NCI-H146 (cell line): ENCODE measurements around the gene RYR1.

Experiments
- DNase-seq: peaks from one replicate; lab custom pipeline; 2025; lab: John Stamatoyannopoulos, UW

Gene RYR1

DNA sequence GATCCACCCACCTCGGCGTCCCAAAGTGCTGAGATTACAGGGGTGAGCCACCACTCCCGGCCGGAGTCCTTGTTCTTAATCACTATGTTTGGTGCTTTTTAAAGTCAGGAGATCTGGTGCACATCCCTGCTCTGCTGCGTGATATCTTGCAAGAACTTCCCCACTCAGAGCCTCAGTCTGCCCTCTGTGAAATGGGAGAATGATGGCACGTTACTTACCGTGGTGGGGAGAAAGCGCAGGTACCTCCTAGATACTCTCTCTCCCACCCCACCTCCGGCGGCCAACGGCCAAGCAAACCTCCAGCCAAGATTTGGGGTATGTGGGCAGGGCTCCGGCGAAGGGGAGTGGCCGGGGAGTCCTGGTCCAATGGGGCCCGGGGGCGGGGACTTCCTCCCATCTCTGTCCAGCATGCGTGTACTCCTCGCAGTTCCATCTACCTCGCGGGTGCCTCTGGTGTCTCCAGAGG lies at the start of gene RYR1:
TSS of gene RYR1 (plus strand) at position 424 of the 466 bp plus-strand sequence. CDS start 139 bp downstream, outside the sequence.
- no peak for DNase-seq

DNA sequence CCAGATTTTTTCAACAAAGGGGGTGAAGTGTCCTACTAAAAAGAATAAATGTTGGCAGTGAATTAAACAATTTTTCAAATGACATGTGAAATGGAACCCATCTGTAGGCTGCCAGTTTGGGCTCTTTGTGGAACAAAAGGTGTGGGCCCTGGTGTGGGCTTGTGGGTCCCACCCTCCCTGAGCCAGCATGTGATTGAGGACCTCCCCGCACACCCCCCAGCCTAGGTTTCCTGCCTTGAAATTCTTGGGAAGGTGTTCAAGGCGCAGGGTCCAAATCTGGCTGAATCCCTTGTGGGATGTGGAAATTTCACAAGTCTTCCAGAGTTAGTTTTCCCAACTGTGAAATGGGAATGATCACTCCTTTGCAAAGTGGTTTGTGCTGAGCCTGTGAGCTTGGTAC lies 49.7 kb upstream of the RYR1 start:
- DNase-seq = no peak

DNA sequence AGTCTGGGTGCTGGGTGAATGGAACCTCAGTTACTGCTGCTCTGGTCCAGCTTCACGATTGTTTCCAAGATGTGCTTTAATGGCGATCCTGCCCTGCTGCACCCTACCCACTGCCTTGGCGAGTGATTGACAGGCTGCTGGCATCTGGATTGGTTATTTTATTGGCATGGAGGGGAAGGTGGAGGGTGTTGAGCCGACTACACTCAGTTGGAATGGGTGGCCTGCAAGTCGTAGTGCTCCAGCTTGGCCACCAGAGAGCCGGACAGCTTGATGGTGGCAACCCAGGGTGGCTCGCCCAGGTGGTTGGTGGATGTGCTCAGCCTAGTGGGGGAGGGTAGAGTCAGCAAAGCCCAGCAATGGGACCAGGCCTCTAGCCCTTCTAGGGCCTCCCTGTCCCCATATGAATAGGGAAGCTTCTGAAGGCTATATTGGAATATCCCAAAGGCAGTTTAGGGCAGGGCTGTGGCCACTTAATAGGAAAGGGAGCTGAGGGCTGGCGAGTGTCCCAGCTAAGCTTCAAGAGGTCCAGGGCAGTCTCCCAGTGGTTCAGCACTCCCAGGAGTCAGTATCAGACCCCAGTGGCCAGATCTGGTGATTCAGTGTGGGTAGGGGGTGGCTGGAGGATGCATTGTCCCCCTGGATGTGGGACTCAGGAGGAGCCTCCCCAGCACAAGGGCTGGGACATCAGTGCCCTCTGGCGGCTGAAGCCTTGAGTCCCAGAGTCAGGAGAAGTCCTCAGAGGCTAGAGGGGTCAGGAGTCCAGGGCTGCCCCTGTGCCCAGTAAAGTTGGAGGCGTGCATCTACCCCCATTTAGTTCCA lies 49.1 kb upstream of the RYR1 start:
- no peak for DNase-seq

DNA sequence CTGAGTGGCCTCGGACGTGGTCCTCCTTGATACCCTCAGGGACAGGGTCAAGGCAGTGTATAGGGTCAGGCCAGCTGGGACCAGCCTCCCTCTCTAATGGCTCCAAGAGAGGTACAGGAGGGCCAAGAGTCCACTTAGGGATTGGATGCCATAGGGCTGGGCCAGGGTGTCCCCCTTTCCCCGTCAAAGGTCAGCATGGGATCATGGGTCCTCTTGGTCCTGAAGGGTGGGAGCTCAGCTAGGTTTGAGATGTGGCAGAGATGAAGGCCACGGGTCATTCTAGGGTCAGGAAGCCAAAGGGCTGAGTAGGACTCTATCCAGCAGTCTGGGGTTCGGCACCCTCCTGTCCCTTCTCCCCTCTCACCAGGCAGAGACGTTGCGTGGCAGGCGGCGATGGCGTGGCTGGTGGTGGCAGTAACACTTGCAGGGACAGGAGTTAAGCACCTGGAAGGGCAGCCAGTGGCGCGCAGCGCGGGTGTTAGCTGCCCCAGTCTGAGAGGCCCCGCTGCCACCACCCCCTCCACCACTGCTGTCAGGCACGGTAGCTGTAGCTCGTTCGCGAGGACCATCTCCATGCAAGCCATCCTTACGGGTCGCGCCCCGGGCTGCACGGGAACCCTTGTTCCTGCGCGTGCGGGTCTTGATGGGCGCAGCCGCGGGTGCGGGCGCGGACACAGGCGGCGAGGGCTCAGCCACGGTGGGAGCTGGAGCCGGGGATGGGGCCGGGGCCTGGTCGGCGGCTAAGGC lies 48.3 kb upstream of the RYR1 start:
- DNase-seq = no peak

DNA sequence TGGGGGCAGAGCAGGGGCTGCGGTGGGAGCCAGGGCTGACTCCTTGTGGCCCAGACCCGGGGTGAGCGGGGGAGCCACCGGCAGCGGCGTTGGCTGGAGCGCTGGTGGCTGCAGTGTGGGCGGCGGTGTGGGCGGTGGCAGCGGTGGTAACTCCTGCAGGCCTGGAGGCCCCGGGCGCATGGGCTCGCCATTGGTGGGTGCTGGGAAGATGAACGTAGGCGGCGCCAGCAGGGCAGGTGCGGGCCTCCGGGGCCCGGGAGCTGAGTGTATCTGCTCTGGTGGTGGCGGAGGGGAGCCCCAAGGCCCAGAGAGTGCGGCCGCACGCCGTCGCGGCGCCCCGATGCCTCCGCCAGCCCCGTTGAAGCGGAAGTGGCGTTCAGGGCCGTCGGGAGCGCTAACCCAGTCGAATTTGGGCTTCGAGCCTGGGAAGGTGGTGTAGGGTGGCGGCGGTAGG lies 47.7 kb upstream of the RYR1 start:
- DNase-seq = no peak

DNA sequence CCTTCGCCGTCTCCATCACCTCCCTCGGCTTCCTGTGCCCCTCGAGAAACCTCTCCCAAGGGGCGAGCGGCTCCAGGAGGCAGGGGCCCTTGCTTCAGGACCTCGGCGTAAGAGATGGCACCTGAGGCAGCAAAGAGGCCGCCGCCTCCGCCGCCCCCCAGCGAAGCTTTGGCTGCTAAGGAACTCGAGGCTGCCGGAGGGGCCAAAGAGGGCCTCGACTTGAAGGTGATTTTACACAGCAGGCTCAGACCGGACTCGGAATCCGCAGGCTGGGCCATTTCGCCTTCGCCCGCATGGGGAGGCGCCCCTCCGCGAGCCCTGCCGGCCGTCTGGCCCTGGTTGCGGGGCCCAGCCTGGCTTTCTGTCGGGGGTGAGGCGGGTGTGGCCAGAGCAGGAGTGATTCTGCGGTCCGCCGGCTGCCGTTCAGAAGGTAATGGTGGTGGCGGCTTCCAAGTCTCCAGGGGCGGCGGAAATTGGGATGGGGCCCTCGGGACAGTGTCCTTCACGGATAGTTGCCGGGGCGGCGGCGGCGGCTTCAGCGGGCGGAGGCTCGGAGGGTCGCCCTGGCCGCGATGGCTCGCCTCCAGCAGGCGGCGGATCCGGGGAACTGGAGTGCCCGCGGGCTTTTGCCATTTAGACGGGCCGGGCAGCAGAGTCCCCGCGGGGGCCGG lies 47.1 kb upstream of the RYR1 start:
- DNase-seq = no peak

DNA sequence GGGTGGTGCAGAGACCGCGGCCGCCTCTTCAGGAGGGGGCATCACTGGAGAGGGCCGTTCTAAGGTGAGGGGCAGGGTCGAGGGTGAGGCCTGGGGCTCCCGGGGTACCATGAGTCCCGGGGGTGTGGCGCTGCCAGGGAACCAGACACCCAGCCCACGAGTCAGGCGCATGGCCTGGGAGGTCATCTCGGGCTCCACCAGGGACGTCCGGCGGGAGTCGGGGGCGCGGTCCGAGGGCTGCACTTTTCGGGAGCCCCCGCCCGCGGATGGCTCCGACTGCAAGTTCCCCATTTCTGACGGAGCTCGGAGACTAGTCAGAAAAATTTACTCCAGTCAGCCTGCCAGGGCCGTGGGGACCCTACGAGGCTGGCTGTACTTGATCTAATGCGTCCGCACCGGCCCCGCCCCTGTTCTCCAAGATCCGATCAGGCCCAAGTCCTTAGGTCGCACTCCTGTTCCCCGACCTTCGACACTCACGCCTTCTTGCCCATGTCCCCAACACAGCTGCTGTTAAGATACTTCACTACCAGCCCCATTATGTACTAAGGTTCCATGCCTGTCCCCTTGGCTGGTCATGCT lies 46.4 kb upstream of the RYR1 start:
- no peak for DNase-seq

DNA sequence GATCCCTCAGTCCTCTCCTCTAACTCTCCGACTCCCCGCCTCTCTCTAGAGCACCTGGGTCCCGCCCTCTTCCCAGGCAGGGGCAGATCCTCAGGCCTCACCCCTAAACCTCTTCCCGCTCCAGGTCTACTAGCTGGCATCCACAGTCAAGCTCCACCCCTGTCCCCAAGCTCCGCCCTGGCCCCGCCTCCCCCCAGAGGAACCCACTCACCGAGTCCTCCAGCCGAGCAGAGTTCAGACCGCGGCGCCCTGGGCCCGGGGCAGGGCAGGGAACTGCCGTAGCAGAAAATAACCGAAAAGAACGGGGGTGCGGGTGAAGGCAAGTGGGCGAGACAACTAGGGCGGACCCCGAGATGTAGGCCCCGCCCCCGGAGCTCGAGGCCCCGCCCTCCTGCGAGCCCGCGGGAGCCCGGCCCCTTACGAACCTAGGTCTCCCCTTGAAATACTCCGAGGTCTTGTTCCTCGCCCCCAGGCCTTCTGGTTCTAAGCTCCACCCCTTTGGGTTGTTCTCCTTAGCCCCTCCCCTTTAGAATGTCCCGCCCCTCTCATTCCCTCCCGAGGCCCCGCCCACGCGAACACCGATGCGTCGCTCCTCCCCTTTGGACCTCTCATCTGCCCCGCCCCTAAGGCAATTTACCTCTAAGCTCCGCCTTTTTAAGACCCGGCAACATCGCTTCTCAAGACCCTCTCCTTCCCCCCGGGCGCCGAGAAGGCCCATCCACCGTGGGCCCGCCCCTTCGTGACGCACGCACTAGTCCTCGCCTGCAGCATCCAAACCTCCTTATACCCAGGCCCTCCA lies 45.7 kb upstream of the RYR1 start, which contains the start of gene GGN:
TSS of gene GGN (minus strand) at position 485 of the 799 bp plus-strand sequence. CDS start 773 bp downstream, outside the sequence.
- DNase-seq = peak; percentile 95

DNA sequence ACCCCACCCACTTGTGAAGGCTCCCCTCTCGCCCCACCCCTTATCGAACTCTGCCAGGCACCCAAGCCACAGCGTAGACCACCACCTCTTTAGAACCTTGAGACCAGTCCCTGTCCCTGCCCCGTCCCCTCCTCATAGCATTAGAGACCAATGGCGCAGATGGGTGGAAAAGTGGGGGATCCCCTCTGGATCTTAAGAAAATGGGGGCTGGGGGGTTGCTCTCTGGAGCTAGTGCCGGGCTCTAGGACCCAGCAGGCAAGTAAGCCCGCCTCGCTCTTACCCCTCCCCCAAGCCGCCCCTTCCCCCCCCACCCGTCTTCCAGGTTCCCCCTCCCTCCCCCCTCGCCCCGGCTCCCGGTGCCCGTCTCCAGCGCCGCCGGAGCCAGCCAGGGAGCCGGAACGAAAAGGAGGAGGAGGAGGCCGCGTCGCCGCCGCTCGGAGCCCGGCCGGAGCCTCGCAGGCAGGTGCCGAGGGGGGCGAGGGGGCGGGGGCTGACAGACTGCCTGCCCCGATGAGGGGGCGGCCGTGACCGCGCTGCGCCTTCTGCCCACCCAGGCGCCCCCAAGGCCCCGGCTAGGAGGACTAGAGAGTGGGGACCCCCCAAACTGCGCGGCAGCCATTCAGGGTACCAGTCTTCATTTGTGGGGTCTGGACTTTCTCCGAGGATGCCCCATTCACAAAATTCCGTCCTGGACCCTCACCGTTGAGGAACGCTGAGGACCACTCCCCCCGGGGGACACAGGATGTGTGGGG lies 45.0 kb upstream of the RYR1 start, which contains the start of gene SPRED3:
TSS of gene SPRED3 (plus strand) at position 349 of the 752 bp plus-strand sequence. CDS start 1,606 bp downstream, outside the sequence.
- peak; percentile 86 for DNase-seq

DNA sequence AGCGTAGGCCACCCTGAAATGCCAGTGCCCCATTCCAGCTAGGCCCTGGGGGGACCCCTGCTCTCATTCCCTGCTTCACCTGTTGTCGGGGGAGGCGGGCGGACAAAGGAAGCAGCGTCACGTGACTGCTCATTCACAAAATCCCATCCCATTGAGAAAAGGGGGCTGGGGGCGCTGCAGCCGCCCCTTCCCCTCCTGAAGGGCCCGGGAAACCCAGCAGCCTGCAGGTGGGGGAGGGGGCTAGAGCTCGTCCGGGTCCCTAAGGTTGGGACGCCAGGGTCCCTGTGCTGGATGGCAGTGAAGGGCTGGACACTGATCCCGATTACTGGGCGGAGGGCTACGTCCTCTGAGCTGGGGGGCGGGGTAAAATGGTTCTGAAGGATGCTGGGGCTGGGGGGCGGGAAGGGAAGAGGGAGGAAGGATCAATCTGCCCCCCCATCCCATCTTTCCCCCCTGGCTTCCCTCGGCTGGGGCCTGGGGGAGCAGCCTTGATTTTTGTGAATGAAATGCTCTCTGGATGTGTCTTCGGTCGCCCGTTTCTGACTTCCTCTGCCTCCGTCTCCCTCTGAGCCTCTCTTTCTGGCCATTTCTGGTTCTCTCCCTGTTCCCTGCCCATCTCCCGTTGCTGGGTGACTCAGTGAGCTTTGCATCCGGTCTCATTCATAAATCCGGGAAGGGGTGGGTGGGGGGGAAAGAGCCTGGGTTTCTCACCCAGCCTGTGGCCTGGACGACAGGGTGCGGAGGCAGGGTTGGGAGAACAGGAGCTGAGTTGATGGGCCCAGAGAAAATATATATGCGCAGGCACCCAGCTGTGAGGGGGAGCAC lies 44.2 kb upstream of the RYR1 start:
- DNase-seq = peak; percentile 38

DNA sequence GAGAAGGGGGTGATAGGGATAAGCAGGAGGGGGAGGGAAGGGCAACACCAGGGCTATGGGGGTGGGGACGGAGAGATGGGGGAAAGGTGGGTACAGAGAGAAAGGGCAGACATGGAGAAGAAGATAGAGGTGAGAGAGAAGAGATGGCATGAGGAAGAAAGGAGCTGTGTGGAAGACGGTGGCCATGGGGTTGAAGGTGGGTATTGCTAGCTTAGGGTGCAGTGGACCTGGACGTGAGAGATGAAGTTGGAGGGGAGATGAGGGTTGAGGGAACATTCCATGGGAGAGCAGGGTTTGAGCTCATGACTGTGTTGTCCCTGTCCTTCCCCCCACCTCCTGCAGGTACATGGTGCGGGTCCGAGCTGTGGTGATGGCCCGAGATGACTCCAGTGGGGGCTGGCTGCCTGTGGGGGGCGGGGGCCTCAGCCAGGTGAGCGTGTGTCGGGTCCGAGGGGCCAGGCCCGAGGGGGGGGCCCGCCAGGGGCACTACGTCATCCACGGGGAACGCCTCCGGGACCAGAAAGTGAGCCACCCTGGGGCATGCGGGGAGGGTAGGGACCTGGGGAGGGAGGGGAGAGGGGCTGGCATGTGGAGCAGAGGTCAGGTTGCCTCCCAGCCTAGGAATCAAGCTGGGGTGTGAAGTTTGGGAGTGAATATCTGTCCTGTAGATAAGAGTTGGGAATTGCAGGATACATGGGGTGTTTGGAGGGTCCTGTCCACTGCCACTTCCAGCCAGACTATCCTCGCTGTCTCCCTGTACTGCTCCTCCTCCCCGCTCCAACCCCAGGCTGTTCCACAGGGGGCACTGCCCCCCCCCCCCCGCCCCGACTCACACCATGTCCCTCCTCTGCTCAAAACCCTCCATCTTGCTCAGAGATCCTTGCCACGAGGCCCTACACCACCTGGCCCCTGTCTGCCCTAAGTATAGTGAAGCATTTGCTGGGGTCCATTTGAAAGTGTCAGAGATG lies 43.2 kb upstream of the RYR1 start:
- DNase-seq = no peak

DNA sequence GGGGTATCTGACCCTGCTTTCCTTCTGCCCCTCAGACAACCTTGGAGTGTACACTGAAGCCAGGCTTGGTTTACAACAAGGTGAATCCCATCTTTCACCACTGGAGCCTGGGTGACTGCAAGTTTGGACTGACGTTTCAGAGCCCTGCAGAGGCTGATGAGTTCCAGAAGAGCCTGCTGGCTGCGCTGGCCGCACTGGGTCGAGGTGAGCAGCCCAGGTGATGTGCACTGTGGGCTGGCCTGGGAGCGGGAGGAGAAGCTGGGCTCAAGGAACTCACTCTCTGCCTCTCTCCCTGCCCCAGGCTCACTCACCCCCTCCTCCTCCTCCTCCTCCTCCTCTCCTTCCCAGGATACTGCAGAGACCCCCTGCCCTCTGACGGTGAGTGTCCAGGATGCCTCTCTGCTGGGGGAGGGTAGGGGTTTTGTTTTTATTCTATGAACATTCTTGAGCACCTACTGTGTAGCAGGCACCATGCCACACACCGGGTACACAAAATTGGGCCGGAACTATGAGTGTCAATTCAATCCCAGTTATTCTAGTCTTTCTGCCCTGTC lies 41.5 kb upstream of the RYR1 start:
- no peak for DNase-seq

DNA sequence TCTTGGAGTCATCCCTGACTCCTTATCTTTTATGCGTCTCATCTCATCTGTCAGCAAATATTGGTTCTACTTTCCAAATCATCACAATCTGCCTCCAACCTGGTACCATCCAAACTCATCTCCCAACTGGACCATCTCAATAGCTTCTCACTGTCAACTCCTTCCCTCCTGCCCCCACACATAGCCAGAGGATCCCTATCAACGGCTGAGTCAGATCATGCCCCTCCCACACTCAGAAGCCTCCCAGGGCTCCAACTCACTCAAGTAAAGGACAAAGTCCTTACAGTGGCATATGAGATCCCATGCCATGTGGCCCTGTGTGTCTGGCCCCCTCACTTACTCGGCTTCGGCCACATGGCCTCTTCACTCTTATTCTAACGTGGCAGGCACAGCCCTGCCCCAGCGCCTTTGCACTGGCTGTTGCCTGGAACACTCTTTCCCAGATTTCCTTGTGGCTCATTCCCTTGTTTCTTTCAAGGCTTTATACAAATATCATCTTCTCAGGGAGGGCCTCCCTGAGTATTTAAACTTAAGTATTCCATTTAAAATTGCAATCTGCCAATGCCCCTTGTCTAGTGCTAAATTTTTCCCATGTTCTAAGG lies 40.7 kb upstream of the RYR1 start:
- DNase-seq = no peak

DNA sequence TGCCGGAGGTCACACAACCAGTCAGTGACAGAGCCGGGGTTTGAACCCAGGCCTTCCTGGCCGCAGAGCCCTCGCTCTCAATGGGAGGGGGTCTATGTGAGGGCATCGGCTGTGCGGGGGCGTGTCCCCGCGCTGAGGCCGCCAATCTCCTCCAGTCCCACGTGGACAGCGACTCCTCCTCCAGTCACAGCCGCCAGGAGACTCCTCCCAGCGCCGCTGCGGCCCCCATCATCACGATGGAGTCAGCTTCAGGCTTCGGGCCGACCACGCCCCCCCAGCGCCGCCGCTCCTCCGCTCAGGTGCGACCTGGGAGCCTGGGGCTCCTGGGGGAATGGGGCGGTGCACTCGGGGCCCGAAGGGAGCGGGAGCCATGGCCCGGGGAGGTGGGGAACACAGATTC lies 39.0 kb upstream of the RYR1 start:
- peak; percentile 81 for DNase-seq

DNA sequence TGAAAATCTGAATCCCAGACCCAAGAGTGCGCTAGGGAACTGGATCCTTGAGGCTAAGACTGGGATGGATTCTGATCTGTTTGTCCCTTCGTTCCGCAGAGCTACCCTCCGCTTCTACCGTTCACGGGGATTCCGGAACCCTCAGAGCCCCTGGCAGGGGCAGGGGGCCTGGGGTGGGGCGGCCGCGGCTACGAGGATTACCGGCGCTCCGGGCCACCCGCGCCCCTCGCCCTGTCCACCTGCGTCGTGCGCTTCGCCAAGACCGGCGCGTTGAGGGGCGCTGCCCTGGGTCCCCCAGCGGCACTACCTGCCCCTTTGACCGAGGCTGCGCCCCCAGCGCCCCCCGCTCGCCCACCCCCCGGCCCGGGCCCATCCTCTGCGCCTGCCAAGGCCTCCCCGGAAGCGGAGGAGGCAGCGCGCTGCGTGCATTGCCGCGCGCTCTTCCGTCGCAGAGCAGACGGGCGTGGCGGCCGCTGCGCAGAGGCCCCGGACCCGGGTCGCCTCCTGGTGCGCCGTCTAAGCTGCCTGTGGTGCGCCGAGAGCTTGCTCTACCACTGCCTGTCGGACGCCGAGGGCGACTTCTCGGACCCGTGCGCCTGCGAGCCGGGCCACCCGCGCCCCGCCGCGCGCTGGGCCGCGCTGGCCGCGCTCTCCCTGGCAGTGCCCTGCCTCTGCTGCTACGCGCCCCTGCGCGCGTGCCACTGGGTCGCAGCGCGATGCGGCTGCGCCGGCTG lies 37.9 kb upstream of the RYR1 start:
- DNase-seq = peak; percentile 39

DNA sequence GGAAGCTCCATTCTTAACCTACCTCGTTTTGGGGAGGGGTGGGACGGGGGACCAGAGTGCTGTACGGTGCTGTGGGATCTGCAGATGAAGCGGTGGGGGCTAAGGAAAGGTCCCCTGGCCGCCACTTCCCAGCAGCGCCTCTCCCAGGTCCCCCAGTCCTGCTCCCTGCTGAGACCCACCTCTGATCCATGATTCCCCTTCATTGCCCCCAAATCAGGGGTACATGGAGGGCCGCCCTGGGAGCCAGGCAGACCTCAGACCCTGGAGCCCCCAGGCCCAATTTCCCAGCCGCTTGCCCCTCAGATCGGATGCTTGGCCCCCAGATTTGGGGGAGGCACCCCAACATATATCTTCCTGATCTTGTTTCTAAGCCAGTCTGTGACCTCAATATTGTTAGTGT lies 34.4 kb upstream of the RYR1 start:
- no peak for DNase-seq

DNA sequence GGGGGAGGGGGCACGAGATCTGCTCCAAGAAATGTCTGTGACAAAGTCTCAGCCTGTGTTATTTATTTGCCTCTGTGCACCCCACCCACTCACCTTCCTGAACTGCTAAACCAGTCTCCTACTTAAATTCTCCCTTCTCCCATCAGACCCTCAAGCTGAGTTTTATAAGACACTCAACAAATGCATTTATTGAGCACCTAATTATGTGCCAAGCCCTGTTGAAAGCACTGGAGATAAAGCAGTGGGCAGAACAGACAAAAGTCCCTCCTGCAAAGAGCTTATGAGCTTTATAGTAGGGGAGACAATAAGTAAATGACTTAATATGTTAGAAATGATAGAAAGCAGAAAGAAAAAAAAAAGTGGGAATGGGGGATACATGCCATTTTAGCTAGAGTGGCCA lies 34.0 kb upstream of the RYR1 start:
- no peak for DNase-seq
